GM12873 (cell line): Measurements from ENCODE around the gene HTT-AS.

Source experiments
- CTCF ChIP-seq: IDR thresholded peaks from 2 replicates; pipeline ENCODE4 v1.5.1; 2012; ENCODE audit warnings: low read depth, mild to moderate bottlenecking, moderate library complexity, low read length, control low read depth; ENCODE audit not compliant: insufficient read depth; ENCODE audit errors: missing control alignments

The HTT-AS gene

GRCh38 chr4:3073158-3074077 is 920 bp downstream of the HTT-AS start:
- TF ChIP-seq CTCF, result no peak

GRCh38 chr4:3071811-3072210 is 2.5 kb downstream of the HTT-AS start:
- no peak for TF ChIP-seq CTCF

- TF ChIP-seq CTCF, result no peak
These were observed 3.4 kb downstream of the HTT-AS start for GRCh38 chr4:3070709-3071500.

- TF ChIP-seq CTCF, result no peak
These were observed 4.6 kb downstream of the HTT-AS start for GRCh38 chr4:3069661-3070199.

- no peak for TF ChIP-seq CTCF
These were observed 6.8 kb downstream of the HTT-AS start for GRCh38 chr4:3067473-3068001.

GRCh38 chr4:3066836-3067400 is 7.4 kb downstream of the HTT-AS start:
- TF ChIP-seq CTCF, result no peak

GRCh38 chr4:3065551-3065950 is 8.8 kb downstream of the HTT-AS start:
- TF ChIP-seq CTCF, result no peak
